NOMO-1 treated with DMSO at 0.1 percent for 48 hours (cell line): Measurements from ENCODE around the gene GPR142.
A peak's percentile ranks its signal among the peaks of the same experiment; 100 is the strongest.
"Not testable (repeated sequence)": the region's sequence is repeated elsewhere in the genome, so short reads cannot be mapped to it uniquely, and the experiment has no call there.

Experiments
- DNase-seq: peaks from one replicate; lab custom pipeline; 2025; ENCODE audit not compliant: unreplicated experiment; lab: John Stamatoyannopoulos, UW

The GPR142 gene

GRCh38 chr17:74390680-74391653 lies 23.7 kb downstream of the GPR142 start:
- no peak for DNase-seq

GRCh38 chr17:74391771-74392170 lies 24.5 kb downstream of the GPR142 start:
- peak; percentile 10 for DNase-seq

GRCh38 chr17:74392848-74393247 lies 25.5 kb downstream of the GPR142 start:
- no peak for DNase-seq

GRCh38 chr17:74393346-74393942 lies 26.1 kb downstream of the GPR142 start:
- DNase-seq: no peak

GRCh38 chr17:74394275-74394950 lies 27.1 kb downstream of the GPR142 start:
- DNase-seq: no peak

GRCh38 chr17:74394977-74395376 lies 27.7 kb downstream of the GPR142 start:
- no peak for DNase-seq

GRCh38 chr17:74396567-74396966 lies 29.3 kb downstream of the GPR142 start:
- no peak for DNase-seq

- no peak for DNase-seq
Observed at GRCh38 chr17:74402048-74402447, 34.7 kb downstream of the GPR142 start.

- DNase-seq: no peak
Observed at GRCh38 chr17:74403512-74404137, 36.3 kb downstream of the GPR142 start.

- no peak for DNase-seq
Observed at GRCh38 chr17:74404218-74404617, 36.9 kb downstream of the GPR142 start.

- DNase-seq: no peak
Observed at GRCh38 chr17:74404789-74405188, 37.5 kb downstream of the GPR142 start.

- not testable (repeated sequence) for DNase-seq
Observed at GRCh38 chr17:74405311-74405710, 38.0 kb downstream of the GPR142 start.

GRCh38 chr17:74407384-74407783 lies 40.1 kb downstream of the GPR142 start:
- DNase-seq: no peak

- no peak for DNase-seq
Observed at GRCh38 chr17:74408262-74408661, 41.0 kb downstream of the GPR142 start.

- no peak for DNase-seq
Observed at GRCh38 chr17:74408815-74409214, 41.5 kb downstream of the GPR142 start.

GRCh38 chr17:74410001-74410443 lies 42.7 kb downstream of the GPR142 start:
- DNase-seq: no peak

GRCh38 chr17:74412581-74412980 lies 45.3 kb downstream of the GPR142 start:
- no peak for DNase-seq

GRCh38 chr17:74413491-74413890 lies 46.2 kb downstream of the GPR142 start:
- DNase-seq: no peak

- peak; percentile 20 for DNase-seq
Observed at GRCh38 chr17:74414510-74414909, 47.2 kb downstream of the GPR142 start.

- DNase-seq: no peak
Observed at GRCh38 chr17:74415608-74416396, 48.5 kb downstream of the GPR142 start.
